HG03558 (cell line): ENCODE results near the gene MED19.
A peak's percentile ranks its signal among the peaks of the same experiment; 100 is the strongest.

Source experiments
- ATAC-seq: cut with Tn5 transposase; IDR thresholded peaks from one replicate; pipeline ENCODE4 v1.9.1; 2021; ENCODE audit warnings: moderate number of reproducible peaks; ENCODE audit not compliant: unreplicated experiment; ENCODE audit errors: extremely low read depth

MED19 gene

GRCh38 chr11:57657194-57658022, 54.6 kb downstream of the MED19 start, which contains the start of gene CLP1:
TSS of gene CLP1 (plus strand) at chr11:57657762. CDS start at chr11:57659477, 1,715 bp downstream.
- peak; percentile 99 for ATAC-seq

DNA sequence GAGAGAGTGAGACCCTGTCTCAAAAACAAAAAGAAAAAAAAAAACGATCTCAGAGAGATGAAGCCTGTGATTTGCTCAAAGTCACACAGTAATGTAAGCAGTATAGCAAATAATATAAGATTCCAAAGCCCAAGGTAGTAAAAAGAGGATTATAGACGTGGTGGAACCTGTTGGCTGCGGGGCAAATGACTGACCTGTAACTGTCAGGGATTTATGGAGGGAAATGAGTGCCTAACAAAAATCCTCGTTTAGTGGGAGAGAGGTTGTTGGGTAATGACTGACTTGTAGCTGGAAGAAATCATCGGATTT, 55.2 kb downstream of the MED19 start:
- no peak for ATAC-seq
